Esophagus muscularis mucosa (tissue), 3 donors: ENCODE measurements around the gene KCNQ1.

Source experiments
- POLR2A ChIP-seq: fragments of 450-650 bp; IDR thresholded peaks from one replicate; pipeline ENCODE4 v1.6.1; 2017; ENCODE audit warnings: antibody characterized with exemption, moderate library complexity, mild to moderate bottlenecking, low read depth
- POLR2AphosphoS5 ChIP-seq, 2 donors: sonication (generic); formaldehyde crosslinking; IDR thresholded peaks; one replicate each; pipeline ENCODE4 v1.6.1; 2017; ENCODE audit warnings: antibody characterized with exemption in 2 of 2
- TF ChIP-seq, protein P1 (sequence below), 3 experiments: fragments of 200-600 bp in 2 of 3; fragments of 450-650 bp in 1 of 3; sonication (generic) in 2 of 3; IDR thresholded peaks; one replicate each; pipeline ENCODE4 v1.5.1; 2017 to 2019; ENCODE audit warnings: antibody characterized with exemption in 3 of 3, mild to moderate bottlenecking in 2 of 3, moderate library complexity in 1 of 3

- TF ChIP-seq, protein P1, sequence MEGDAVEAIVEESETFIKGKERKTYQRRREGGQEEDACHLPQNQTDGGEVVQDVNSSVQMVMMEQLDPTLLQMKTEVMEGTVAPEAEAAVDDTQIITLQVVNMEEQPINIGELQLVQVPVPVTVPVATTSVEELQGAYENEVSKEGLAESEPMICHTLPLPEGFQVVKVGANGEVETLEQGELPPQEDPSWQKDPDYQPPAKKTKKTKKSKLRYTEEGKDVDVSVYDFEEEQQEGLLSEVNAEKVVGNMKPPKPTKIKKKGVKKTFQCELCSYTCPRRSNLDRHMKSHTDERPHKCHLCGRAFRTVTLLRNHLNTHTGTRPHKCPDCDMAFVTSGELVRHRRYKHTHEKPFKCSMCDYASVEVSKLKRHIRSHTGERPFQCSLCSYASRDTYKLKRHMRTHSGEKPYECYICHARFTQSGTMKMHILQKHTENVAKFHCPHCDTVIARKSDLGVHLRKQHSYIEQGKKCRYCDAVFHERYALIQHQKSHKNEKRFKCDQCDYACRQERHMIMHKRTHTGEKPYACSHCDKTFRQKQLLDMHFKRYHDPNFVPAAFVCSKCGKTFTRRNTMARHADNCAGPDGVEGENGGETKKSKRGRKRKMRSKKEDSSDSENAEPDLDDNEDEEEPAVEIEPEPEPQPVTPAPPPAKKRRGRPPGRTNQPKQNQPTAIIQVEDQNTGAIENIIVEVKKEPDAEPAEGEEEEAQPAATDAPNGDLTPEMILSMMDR (IDR thresholded peaks at IDR 0.05) = no peak
- TF ChIP-seq POLR2AphosphoS5 (IDR thresholded peaks at IDR 0.05) (no peak), POLR2A (no peak)
Measured at GRCh38 chr11:2735053-2735589, 290.3 kb downstream of the KCNQ1 start.
